ENCODE measurements around the gene RASGRF1.

Gene RASGRF1

DNA sequence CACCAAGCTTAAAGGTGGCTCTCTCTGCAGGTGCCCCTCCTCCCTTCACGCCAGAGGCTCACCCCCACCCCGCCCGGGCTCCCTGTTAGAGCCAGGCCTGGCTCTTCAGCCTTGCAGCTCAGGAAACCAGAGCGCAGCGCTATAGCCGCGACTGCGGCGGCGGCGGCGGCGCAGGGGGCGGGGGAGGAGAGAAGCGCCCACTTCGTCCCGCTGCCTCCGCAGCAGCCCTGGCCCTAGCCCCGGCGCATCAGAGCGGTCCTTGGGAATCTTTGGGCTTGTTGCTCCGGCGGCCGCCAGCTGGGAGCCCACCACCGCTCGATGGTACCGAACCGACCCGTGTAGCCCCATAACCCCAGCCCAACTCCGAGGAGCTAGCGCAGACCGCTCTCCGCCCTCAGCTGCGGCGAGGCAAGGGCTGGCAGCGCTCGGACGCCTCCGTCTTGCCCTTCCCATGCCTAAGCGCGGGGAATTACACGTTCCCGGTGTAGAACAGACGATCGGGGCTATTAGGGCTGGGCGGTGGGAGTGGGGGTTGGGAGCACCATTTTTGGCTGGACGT lies 1.2 kb downstream of the RASGRF1 start:
- no peak for TF ChIP-seq CTCF (IDR thresholded peaks at IDR 0.05; ENCODE audit: insufficient read depth, low read depth, low read length, missing control alignments)
- H3K4me3 ChIP-seq (ENCODE audit: low read length) = no peak overlapping the region

DNA sequence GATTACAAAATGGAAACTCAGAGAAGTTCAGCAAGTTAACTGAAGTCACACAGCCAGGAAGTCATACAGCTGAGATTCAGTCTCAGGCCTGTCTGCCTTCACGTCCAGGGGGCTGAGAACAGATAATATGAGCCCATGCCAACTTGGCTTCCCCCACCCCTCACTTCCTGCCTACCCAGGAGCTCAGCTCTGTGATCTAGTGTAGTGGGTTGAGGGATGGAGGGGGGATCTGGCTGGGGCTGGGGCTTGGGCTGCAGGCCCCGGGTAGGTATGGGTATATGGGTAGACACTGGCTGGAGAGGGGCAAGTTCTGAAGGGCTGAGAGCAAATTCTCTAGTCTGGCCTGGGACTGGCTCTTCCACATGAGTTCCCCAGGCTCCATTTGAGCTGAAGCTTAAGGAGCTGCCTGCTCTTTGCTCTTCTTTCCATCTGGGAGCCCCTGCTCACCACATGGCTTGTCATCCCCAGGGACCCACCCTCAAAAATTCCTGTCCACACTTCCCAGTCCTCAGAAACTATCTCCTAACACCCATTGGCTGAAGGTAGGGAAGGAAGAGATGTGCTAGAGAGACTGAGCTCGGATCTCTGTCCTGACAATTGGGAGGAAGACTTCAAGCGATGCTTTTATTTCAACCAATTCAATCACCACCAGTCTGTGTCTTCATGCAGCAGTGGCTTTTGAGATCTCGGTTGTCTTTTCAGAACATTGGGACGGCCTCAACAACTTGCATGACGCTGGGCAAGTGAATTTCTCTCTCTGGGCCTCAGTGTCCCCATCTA lies 2.0 kb downstream of the RASGRF1 start:
- DNase-seq (ENCODE audit: low read depth) = no peak
- no peak for TF ChIP-seq CTCF (IDR thresholded peaks at IDR 0.05; ENCODE audit: insufficient read depth, low read depth, low read length, missing control alignments)
- no peak overlapping the region for H3K4me3 ChIP-seq (ENCODE audit: low read length)

More for the DNA sequence above, 1.2 kb downstream of the RASGRF1 start:
- no peak for DNase-seq (ENCODE audit: low read depth)

DNA sequence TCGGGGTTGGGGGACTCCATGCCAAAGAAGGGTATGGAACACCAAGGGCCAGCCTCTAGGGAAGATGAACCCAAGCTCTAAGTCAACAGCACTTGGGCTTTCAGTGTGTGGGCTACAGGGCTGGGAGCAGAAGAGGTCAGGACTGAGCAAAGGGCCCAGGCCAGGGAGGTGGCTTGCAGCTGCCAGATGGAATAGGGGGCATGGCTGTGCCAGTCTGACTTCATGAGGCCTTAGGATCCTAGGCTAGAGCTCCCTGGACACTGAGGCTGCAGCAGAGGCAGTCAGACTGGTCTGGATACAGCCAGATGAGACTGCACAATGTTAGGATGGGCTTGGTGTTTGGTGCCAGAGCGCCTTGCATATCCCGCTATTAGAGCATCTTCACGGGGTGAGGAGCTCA lies 3.8 kb downstream of the RASGRF1 start:
- H3K4me3 ChIP-seq (ENCODE audit: low read length) = no peak overlapping the region
- DNase-seq (ENCODE audit: low read depth) = no peak
- TF ChIP-seq CTCF (IDR thresholded peaks at IDR 0.05; ENCODE audit: insufficient read depth, low read depth, low read length, missing control alignments) = no peak

- DNase-seq (ENCODE audit: low read depth) = no peak
- TF ChIP-seq CTCF (IDR thresholded peaks at IDR 0.05; ENCODE audit: insufficient read depth, low read depth, low read length, missing control alignments) = no peak
- H3K4me3 ChIP-seq (ENCODE audit: low read length) = no peak overlapping the region
Measured at GRCh38 chr15:79084308-79084968, 6.1 kb downstream of the RASGRF1 start.

- TF ChIP-seq CTCF (IDR thresholded peaks at IDR 0.05; ENCODE audit: insufficient read depth, low read depth, low read length, missing control alignments) = no peak
- H3K4me3 ChIP-seq (ENCODE audit: low read length) = no peak overlapping the region
- no peak for DNase-seq (ENCODE audit: low read depth)
Measured at GRCh38 chr15:79083154-79083553, 7.4 kb downstream of the RASGRF1 start.

DNA sequence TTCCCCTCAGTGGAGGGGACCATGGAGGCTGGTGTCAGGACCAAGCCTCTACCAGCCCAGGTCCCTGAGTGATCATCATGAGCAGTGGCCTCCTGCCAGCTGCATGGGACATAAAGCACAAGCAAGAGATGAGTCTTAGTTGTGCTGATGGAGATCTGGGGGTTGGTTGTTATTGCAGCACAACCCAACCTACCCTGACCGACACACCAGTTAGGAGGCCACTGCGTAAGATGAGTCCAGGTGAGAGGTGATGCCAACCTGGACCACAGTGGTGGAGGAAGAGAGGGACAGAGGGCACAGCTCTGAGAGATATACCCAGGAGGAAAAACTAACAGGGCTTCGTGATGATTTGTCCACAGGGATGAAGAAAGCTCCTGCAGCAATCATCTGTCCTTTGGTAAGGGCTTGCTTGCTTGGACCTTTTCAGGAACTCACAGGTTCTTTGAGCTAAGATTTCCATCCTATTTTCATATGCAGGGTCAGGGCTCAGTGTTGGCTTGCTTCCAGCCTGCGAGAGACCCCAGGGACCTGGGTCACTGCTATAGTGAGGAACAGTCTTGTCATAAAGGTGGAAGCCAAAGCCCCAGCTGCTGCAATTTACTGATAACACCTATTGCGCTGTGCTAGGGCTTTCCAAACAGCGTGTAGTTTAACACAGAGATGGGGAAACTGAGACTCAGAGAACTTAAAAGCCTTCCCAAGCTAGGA lies 8.1 kb downstream of the RASGRF1 start:
- no peak for TF ChIP-seq CTCF (IDR thresholded peaks at IDR 0.05; ENCODE audit: insufficient read depth, low read depth, low read length, missing control alignments)
- no peak for DNase-seq (ENCODE audit: low read depth)
- no peak overlapping the region for H3K4me3 ChIP-seq (ENCODE audit: low read length)

All from epithelial cell of esophagus (primary cell).